Endothelial cell of umbilical vein (primary cell): Measurements from ENCODE around the gene PKD1. TPM values are rescaled to one million over a fixed set of nuclear protein-coding genes. Genes with fewer than 3 reads are reported as not detected.

Source experiments
- BruUV-seq: library from RNA; stranded (reverse); fragments of 400-500 nt; replicated peaks from 2 replicates; lab custom pipeline; 2021; lab: Mats Ljungman, UMichigan
- CTCF ChIA-PET: fragments of 300-600, 350-600 bp; sonication (Branson Sonifier 250); formaldehyde crosslinking; loops from one replicate; lab custom pipeline; 2021; ENCODE audit warnings: antibody characterized with exemption, inconsistent platforms; lab: Charles Lee
- POLR2A ChIA-PET: fragments of 300-600, 350-600 bp; sonication (Branson Sonifier 250); formaldehyde crosslinking; loops from one replicate; lab custom pipeline; 2021; ENCODE audit warnings: antibody characterized with exemption, inconsistent platforms; lab: Charles Lee
- DNase-seq: peaks from one replicate; pipeline ENCODE4 v3.0.0-alpha.2; 2011; ENCODE audit warnings: low read depth, low spot score
- FAIRE-seq: peaks from 2 replicates; lab custom pipeline; 2011; peaks lifted over from hg19 to GRCh38; lab: Jason Lieb, UNC
- H2AFZ ChIP-seq: 2 replicates; pipeline ENCODE4 v1.6.0; 2012; ENCODE audit warnings: low read depth, low read length, control low read depth, inconsistent platforms
- H3K27ac ChIP-seq: 2 replicates; pipeline ENCODE4 v1.5.1; 2011; ENCODE audit warnings: low read depth, mild to moderate bottlenecking, control low read depth, low read length, moderate library complexity; ENCODE audit not compliant: insufficient read depth
- H3K27me3 ChIP-seq, 2 experiments: 2 replicates each; pipeline versions ENCODE4 v1.6.0 to v1.6.1; 2011; ENCODE audit warnings: low read length in 2 of 2, mixed read lengths in 1 of 2; ENCODE audit not compliant: control insufficient read depth in 2 of 2, insufficient read depth in 2 of 2
- H3K36me3 ChIP-seq, 2 experiments: 2 replicates in 1 of 2; 3 replicates in 1 of 2; pipeline ENCODE4 v1.5.1; 2011; ENCODE audit warnings: low read length in 2 of 2, mild to moderate bottlenecking in 1 of 2, moderate library complexity in 1 of 2; ENCODE audit not compliant: control insufficient read depth in 2 of 2, insufficient read depth in 2 of 2; ENCODE audit errors: extremely low read depth in 1 of 2
- H3K4me1 ChIP-seq: 3 replicates; pipeline ENCODE4 v1.5.1; 2011; ENCODE audit warnings: mild to moderate bottlenecking, low read length; ENCODE audit not compliant: control insufficient read depth, insufficient read depth; ENCODE audit errors: extremely low read depth
- H3K4me2 ChIP-seq: 2 replicates; pipeline ENCODE4 v1.6.1; 2011; ENCODE audit warnings: low read length, control low read depth, mixed read lengths; ENCODE audit not compliant: insufficient read depth
- H3K4me3 ChIP-seq, 3 experiments: fragments of 200-600 bp in 1 of 3; sonication (generic), shearing (Covaris generic) in 1 of 3; replicated peaks in 1 of 3; 2 replicates each; pipeline ENCODE4 v1.5.1; 2011 to 2016; ENCODE audit warnings: control low read depth in 3 of 3, low read length in 3 of 3, mild to moderate bottlenecking in 2 of 3, inconsistent platforms in 1 of 3, low read depth in 1 of 3, moderate library complexity in 1 of 3; ENCODE audit not compliant: insufficient read depth in 1 of 3
- H3K79me2 ChIP-seq: 2 replicates; pipeline ENCODE4 v1.6.0; 2012; ENCODE audit warnings: low read length, inconsistent platforms; ENCODE audit not compliant: control insufficient read depth, insufficient read depth
- H3K9ac ChIP-seq: replicated peaks from 2 replicates; pipeline ENCODE3; 2011; ENCODE audit warnings: low read length, control low read depth; ENCODE audit not compliant: insufficient read depth; ENCODE audit errors: extremely low read depth
- H3K9me1 ChIP-seq: replicated peaks from 3 replicates; pipeline ENCODE4 v1.6.0; 2011; ENCODE audit warnings: mild to moderate bottlenecking, low read length; ENCODE audit not compliant: control insufficient read depth, insufficient read depth; ENCODE audit errors: extremely low read depth
- H3K9me3 ChIP-seq: replicated peaks from 2 replicates; pipeline ENCODE4 v1.5.1; 2012; ENCODE audit warnings: low read length, inconsistent platforms; ENCODE audit not compliant: control insufficient read depth, insufficient read depth
- H4K20me1 ChIP-seq: replicated peaks from 2 replicates; pipeline ENCODE3; 2011; ENCODE audit warnings: mild to moderate bottlenecking, low read length; ENCODE audit not compliant: control insufficient read depth, insufficient read depth; ENCODE audit errors: extremely low read depth
- EZH2 ChIP-seq: IDR thresholded peaks from 2 replicates; pipeline ENCODE4 v1.6.1; 2012; ENCODE audit warnings: borderline replicate concordance, low read depth, mild to moderate bottlenecking, moderate library complexity, low read length, inconsistent platforms; ENCODE audit not compliant: severe bottlenecking
- FOS ChIP-seq: IDR thresholded peaks from 2 replicates; pipeline ENCODE4 v1.6.1; 2011; ENCODE audit warnings: mild to moderate bottlenecking, low read length, moderate library complexity, borderline replicate concordance; ENCODE audit not compliant: insufficient read depth
- GATA2 ChIP-seq: IDR thresholded peaks from 2 replicates; pipeline ENCODE4 v1.7.0; 2011; ENCODE audit warnings: low read depth, mild to moderate bottlenecking, moderate library complexity, mixed read lengths, low read length; ENCODE audit not compliant: insufficient read length, insufficient read depth
- JUN ChIP-seq: IDR thresholded peaks from 2 replicates; pipeline ENCODE4 v1.6.1; 2011; ENCODE audit warnings: borderline replicate concordance, low read depth; ENCODE audit not compliant: insufficient read length, insufficient read depth
- MAX ChIP-seq: IDR thresholded peaks from 2 replicates; pipeline ENCODE4 v1.6.1; 2011; ENCODE audit not compliant: insufficient read depth, insufficient read length
- MYC ChIP-seq: IDR thresholded peaks from one replicate; pipeline ENCODE4 v1.6.1; 2011; ENCODE audit warnings: mild to moderate bottlenecking, low read depth, low read length
- POLR2A ChIP-seq: IDR thresholded peaks from 2 replicates; pipeline ENCODE4 v1.6.1; 2012; ENCODE audit warnings: low read depth, mild to moderate bottlenecking, control low read depth, low read length
- POLR2AphosphoS5 ChIP-seq: IDR thresholded peaks from 2 replicates; pipeline ENCODE4 v1.6.1; 2012; ENCODE audit warnings: low read depth, mild to moderate bottlenecking, control low read depth, low read length, moderate library complexity; ENCODE audit not compliant: insufficient read depth
- dilution Hi-C: fragments of 300-500 bp; cut with MboI; formaldehyde crosslinking; loops from one replicate; pipeline ENCODE4 v1.15.0; 2019; ENCODE audit warnings: low sequenced_read_pairs; ENCODE audit not compliant: extremely low pct_ligation_motif_present
- intact Hi-C: fragments of 100-400 bp; cut with micrococcal nuclease; formaldehyde crosslinking; loops from one replicate; pipeline ENCODE4 v1.10.0; 2022
- polyA plus RNA-seq, 4 experiments: library from polyadenylated mRNA; depleted of rRNA in 3 of 4; stranded (reverse) in 3 of 4; unstranded in 1 of 4; fragments of >200 nt; gene quantifications; 2 replicates each; pipeline versions ENCODE4 v1.2.1 to v1.2.3, GENCODE V29; 2011 to 2012; ENCODE audit warnings: missing spikeins in 1 of 4
- total RNA-seq: library from RNA; stranded (reverse); gene quantifications from 2 replicates; pipeline ENCODE4 v1.2.3, GENCODE V29; 2021
- TF ChIP-seq, protein P1 (sequence below), 2 donors: IDR thresholded peaks; 1 replicate in 1 of 2; 2 replicates in 1 of 2; pipeline ENCODE4 v1.5.1; 2011; ENCODE audit warnings: low read length in 2 of 2, mild to moderate bottlenecking in 2 of 2, moderate library complexity in 2 of 2, control low read depth in 1 of 2, inconsistent platforms in 1 of 2, low read depth in 1 of 2; ENCODE audit not compliant: insufficient read depth in 1 of 2; ENCODE audit errors: extremely low read depth in 1 of 2

PKD1 gene
- total and polyA plus RNA-seq, 2 donors (not counting 3 experiments of a cell fraction or from before 2014, with no cell fraction given): 52.5 to 102 TPM

- H3K4me1 ChIP-seq: peaks cover 13% of the 10 kb centered on the region
- H3K36me3 ChIP-seq: peaks cover 23 to 46% of the 10 kb centered on the region in 2 experiments
- ChIA-PET POLR2A (no interaction called here), CTCF (no interaction called here)
- no peaks in the 10 kb centered on the region for H3K9me3 ChIP-seq
- BruUV-seq: no TSS peak
- H2AFZ ChIP-seq: no peak overlapping the region
- dilution Hi-C loops: no loop called here
- TF ChIP-seq, protein P1, sequence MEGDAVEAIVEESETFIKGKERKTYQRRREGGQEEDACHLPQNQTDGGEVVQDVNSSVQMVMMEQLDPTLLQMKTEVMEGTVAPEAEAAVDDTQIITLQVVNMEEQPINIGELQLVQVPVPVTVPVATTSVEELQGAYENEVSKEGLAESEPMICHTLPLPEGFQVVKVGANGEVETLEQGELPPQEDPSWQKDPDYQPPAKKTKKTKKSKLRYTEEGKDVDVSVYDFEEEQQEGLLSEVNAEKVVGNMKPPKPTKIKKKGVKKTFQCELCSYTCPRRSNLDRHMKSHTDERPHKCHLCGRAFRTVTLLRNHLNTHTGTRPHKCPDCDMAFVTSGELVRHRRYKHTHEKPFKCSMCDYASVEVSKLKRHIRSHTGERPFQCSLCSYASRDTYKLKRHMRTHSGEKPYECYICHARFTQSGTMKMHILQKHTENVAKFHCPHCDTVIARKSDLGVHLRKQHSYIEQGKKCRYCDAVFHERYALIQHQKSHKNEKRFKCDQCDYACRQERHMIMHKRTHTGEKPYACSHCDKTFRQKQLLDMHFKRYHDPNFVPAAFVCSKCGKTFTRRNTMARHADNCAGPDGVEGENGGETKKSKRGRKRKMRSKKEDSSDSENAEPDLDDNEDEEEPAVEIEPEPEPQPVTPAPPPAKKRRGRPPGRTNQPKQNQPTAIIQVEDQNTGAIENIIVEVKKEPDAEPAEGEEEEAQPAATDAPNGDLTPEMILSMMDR (IDR thresholded peaks at IDR 0.05; ENCODE audit: extremely low read depth in 1 of 2, insufficient read depth in 1 of 2, low read depth in 1 of 2, low read length in 2 of 2): no peak
- TF ChIP-seq EZH2 (no peak), POLR2A (no peak), FOS (no peak), JUN (no peak), POLR2AphosphoS5 (no peak), MAX (no peak), GATA2 (no peak), MYC (no peak)
- peaks cover 26% of the 10 kb centered on the region for H3K79me2 ChIP-seq
- H3K9me1 ChIP-seq: no peaks in the 10 kb centered on the region
- no peaks in the 10 kb centered on the region for H4K20me1 ChIP-seq
- no peak overlapping the region for H3K9ac ChIP-seq
- FAIRE-seq (no peak), DNase-seq (no peak)
- intact Hi-C loops: no loop called here
- H3K27me3 ChIP-seq: no peaks in the 10 kb centered on the region
- no peak overlapping the region for H3K4me2 ChIP-seq
- H3K4me3 ChIP-seq: no peak overlapping the region
- no peak overlapping the region for H3K27ac ChIP-seq
These were observed 40.3 kb upstream of the PKD1 start for GRCh38 chr16:2176047-2176446.
